Upper lobe of right lung (tissue), 1 donor: ENCODE data around the gene NAP1L1. TPM values are rescaled to one million over a fixed set of nuclear protein-coding genes. Genes with fewer than 3 reads are reported as not detected.

ENCODE experiments used
- ATAC-seq: fragments of 200-7000 bp; cut with Tn5 transposase; one replicate; pipeline ENCODE4 v1.9.1; 2020; ENCODE audit warnings: mild to moderate bottlenecking, moderate library complexity
- DNase-seq: peaks from one replicate; pipeline ENCODE4 v3.0.0-alpha.2; 2020
- H3K27ac ChIP-seq: fragments of 200-600 bp; one replicate; pipeline ENCODE4 v1.8.0; 2022
- H3K27me3 ChIP-seq: fragments of 200-600 bp; one replicate; pipeline ENCODE4 v1.8.0; 2022; ENCODE audit warnings: mild to moderate bottlenecking
- H3K36me3 ChIP-seq: fragments of 200-600 bp; one replicate; pipeline ENCODE4 v1.8.0; 2022
- H3K4me1 ChIP-seq: fragments of 200-600 bp; one replicate; pipeline ENCODE4 v1.8.0; 2022
- H3K4me3 ChIP-seq: fragments of 200-600 bp; one replicate; pipeline ENCODE4 v1.8.0; 2022; ENCODE audit warnings: mild to moderate bottlenecking
- H3K9me3 ChIP-seq: fragments of 200-600 bp; one replicate; pipeline ENCODE4 v1.8.0; 2022
- intact Hi-C: fragments of 100-400 bp; cut with DNase I; formaldehyde crosslinking; loops from one replicate; pipeline ENCODE4 v1.11.0; 2022
- total RNA-seq: library from RNA; stranded (reverse); fragmentation: NEBNext Ultra II Directional; extraction: Animal tissue kit (Norgen Biotek cat#: 25700); gene quantifications from one replicate; pipeline ENCODE4 v1.2.1, GENCODE V29; 2021
- TF ChIP-seq, protein P1 (sequence below): fragments of 200-600 bp; IDR thresholded peaks from one replicate; pipeline ENCODE4 v1.8.0; 2022; ENCODE audit warnings: antibody characterized with exemption
- donor health status: DM: no; HTN: yes; CAD: no; lungs with severe emphysema.

NAP1L1 gene
- total RNA-seq, 1 donor from 2014 or later, result 500 TPM

DNA sequence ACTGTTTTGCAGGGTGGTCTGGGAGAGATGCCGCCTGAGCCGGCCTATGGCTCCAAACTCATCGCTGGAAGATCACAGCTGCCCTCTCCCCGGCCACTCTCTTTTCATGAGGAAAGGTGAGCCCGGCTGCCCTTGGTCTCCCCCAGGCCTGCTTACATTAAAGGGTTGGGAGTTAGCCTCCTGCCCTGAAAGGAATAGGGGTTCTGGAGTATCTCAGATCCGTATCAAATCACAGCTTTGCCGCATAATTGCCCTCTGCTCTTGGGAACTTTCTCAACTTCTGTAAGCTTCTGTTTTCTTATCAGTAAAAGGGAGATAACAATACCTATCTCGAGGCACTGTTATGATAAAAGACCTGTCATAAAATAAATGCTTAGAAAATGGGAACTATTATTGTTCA lies 70.5 kb downstream of the NAP1L1 start:
- ATAC-seq (no peak), DNase-seq (no peak)
- no peaks in the 10 kb centered on the region for H3K9me3 ChIP-seq
- no peaks in the 10 kb centered on the region for H3K36me3 ChIP-seq
- TF ChIP-seq, protein P1, sequence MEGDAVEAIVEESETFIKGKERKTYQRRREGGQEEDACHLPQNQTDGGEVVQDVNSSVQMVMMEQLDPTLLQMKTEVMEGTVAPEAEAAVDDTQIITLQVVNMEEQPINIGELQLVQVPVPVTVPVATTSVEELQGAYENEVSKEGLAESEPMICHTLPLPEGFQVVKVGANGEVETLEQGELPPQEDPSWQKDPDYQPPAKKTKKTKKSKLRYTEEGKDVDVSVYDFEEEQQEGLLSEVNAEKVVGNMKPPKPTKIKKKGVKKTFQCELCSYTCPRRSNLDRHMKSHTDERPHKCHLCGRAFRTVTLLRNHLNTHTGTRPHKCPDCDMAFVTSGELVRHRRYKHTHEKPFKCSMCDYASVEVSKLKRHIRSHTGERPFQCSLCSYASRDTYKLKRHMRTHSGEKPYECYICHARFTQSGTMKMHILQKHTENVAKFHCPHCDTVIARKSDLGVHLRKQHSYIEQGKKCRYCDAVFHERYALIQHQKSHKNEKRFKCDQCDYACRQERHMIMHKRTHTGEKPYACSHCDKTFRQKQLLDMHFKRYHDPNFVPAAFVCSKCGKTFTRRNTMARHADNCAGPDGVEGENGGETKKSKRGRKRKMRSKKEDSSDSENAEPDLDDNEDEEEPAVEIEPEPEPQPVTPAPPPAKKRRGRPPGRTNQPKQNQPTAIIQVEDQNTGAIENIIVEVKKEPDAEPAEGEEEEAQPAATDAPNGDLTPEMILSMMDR, result no peak
- no peak overlapping the region for H3K4me3 ChIP-seq
- no peak overlapping the region for H3K27ac ChIP-seq
- H3K27me3 ChIP-seq, result no peaks in the 10 kb centered on the region
- peaks cover 15% of the 10 kb centered on the region for H3K4me1 ChIP-seq
- intact Hi-C loops, result no loop called here

DNA sequence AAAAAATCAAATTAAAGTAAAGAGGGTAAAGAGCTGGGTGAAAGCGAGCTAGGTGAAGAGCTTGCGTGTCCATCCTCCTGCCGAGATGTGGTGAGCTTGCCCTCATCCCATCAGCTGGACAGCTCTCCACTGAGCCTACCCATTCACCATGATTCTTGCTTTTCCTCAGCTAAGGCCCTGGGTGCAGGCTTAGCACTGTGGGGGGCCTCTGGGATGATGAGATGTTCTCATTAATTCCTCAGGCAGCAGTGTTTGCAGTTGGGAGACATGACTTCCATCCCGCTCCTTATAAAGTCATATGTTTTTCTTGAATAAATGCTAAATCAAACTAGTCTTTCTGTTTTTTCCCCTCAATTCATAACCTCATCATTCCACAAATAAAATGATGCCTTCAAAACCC lies 70.9 kb downstream of the NAP1L1 start:
- intact Hi-C loops, result no loop called here
- Histone ChIP-seq H3K27me3 (no peaks in the 10 kb centered on the region), H3K9me3 (no peaks in the 10 kb centered on the region), H3K27ac (no peak overlapping the region), H3K36me3 (no peaks in the 10 kb centered on the region), H3K4me1 (peaks cover 12% of the 10 kb centered on the region), H3K4me3 (no peak overlapping the region)
- ATAC-seq, result no peak
- DNase-seq, result no peak
- TF ChIP-seq, protein P1, result no peak

DNA sequence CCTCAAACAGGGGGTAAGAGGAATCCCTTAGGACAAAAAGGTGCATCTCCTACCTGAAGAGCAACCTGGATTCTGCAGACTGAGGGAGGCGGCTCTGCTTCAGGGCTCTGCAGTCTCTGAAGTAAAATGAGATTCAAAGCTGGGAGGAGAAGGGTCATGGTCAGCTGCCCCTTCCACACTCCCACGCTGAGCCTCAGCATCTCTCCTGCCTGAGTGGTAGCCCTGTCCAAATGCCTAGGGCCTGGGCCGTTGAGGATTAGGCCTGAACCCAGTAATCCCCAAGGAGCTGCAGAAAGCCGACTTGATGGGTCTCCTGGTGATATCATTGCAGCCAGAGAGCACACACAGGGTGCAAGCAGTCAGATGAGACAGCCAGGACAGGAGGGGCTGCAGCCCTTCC lies 71.8 kb downstream of the NAP1L1 start:
- no peak for DNase-seq
- Histone ChIP-seq H3K27me3 (no peaks in the 10 kb centered on the region), H3K9me3 (no peaks in the 10 kb centered on the region), H3K4me3 (no peak overlapping the region), H3K27ac (no peak overlapping the region), H3K4me1 (peaks cover 2% of the 10 kb centered on the region), H3K36me3 (no peaks in the 10 kb centered on the region)
- TF ChIP-seq, protein P1, result no peak
- intact Hi-C loops, result no loop called here
- ATAC-seq, result no peak

DNA sequence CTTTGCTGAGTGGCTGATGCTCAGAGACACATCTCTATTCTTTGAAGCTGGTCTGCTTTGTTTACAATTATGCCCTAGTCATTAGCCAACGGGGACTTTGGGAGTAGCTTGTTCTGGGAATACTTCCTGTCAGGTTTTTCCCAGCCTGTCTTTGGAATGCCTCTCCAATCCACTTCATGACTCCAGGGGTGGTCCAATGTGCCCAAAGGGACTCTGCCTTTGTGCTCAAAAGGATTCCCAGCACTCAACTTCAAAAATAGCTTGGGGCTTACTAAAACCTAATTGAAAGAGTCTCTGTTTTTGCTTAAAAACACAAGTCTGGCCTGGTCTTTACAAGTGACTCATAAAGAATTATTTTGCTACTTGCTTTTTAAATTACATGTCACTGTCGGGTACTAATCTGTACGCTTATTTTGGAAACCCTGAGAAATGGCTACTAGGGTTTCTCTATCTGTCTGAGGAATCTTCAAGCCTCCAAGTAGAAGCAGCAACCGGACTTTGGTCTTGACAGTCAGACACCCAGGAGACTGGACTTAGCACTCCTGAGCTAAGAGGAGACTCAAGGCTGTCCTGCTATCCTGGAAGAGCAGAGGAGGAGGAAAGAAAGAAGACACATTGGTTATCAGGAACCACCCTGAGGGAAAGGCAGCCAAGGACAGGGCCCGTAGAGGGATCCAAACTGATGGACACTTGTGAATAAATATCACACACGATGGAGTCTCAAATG lies 73.6 kb downstream of the NAP1L1 start:
- Histone ChIP-seq H3K9me3 (no peaks in the 10 kb centered on the region), H3K27ac (no peak overlapping the region), H3K4me1 (no peaks in the 10 kb centered on the region), H3K36me3 (no peaks in the 10 kb centered on the region), H3K27me3 (no peaks in the 10 kb centered on the region), H3K4me3 (no peak overlapping the region)
- intact Hi-C loops, result no loop called here
- ATAC-seq, result no peak
- TF ChIP-seq, protein P1, result no peak
- no peak for DNase-seq

DNA sequence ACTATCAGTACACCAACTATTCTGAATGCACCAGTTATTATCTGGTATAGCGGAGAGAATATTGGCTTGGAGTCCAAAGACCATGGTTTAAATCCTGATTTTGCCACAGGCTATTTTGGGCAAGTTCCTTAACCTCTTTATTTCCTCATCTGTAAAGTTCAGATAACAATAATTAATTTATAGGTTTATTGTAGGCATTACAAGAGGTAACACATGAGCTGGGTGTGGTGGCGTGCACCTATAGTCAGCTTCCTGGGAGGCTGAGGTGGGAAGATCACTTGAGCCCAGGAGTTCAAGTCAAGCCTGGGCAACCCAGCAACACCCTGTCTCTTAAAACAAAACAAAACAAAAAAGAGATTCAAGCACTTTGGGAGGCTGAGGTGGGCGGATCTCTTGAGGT lies 76.1 kb downstream of the NAP1L1 start:
- Histone ChIP-seq H3K27ac (no peak overlapping the region), H3K4me3 (no peak overlapping the region), H3K36me3 (no peaks in the 10 kb centered on the region), H3K27me3 (no peaks in the 10 kb centered on the region), H3K4me1 (no peaks in the 10 kb centered on the region), H3K9me3 (no peaks in the 10 kb centered on the region)
- no peak for DNase-seq
- no peak for ATAC-seq
- intact Hi-C loops, result no loop called here
- TF ChIP-seq, protein P1, result no peak

DNA sequence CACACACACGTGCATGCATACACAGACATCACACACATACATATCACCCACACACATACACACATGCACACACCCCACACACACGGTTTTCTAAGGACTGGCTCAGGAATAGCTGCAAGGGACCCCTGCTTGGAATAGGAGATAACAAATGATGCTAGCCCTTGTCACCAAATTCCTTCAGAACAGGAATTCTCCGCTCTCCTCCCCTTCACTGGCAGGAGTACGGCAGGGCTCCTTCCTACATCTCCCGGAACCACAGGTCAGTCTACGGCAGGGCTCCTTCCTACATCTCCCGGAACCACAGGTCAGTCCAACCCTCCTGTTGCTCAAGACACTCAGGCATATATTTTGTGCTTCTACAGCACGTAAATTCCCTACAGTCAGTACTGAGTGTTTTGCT lies 76.8 kb downstream of the NAP1L1 start:
- TF ChIP-seq, protein P1, result no peak
- intact Hi-C loops, result no loop called here
- H3K27ac ChIP-seq, result no peak overlapping the region
- H3K36me3 ChIP-seq, result no peaks in the 10 kb centered on the region
- DNase-seq, result no peak
- H3K27me3 ChIP-seq, result no peaks in the 10 kb centered on the region
- no peak for ATAC-seq
- no peak overlapping the region for H3K4me3 ChIP-seq
- H3K4me1 ChIP-seq, result no peaks in the 10 kb centered on the region
- H3K9me3 ChIP-seq, result no peaks in the 10 kb centered on the region
